NCI-H446 (cell line): Measurements from ENCODE around the gene MSANTD2.
"Not testable (repeated sequence)": the region's sequence is repeated elsewhere in the genome, so short reads cannot be mapped to it uniquely, and the experiment has no call there.

Source experiments
- DNase-seq, 2 experiments: peaks; one replicate each; lab custom pipeline; 2025; lab: John Stamatoyannopoulos, UW

Gene MSANTD2

GRCh38 chr11:124770959-124771358 is 29.2 kb downstream of the MSANTD2 start:
- DNase-seq = not testable (repeated sequence)

DNA sequence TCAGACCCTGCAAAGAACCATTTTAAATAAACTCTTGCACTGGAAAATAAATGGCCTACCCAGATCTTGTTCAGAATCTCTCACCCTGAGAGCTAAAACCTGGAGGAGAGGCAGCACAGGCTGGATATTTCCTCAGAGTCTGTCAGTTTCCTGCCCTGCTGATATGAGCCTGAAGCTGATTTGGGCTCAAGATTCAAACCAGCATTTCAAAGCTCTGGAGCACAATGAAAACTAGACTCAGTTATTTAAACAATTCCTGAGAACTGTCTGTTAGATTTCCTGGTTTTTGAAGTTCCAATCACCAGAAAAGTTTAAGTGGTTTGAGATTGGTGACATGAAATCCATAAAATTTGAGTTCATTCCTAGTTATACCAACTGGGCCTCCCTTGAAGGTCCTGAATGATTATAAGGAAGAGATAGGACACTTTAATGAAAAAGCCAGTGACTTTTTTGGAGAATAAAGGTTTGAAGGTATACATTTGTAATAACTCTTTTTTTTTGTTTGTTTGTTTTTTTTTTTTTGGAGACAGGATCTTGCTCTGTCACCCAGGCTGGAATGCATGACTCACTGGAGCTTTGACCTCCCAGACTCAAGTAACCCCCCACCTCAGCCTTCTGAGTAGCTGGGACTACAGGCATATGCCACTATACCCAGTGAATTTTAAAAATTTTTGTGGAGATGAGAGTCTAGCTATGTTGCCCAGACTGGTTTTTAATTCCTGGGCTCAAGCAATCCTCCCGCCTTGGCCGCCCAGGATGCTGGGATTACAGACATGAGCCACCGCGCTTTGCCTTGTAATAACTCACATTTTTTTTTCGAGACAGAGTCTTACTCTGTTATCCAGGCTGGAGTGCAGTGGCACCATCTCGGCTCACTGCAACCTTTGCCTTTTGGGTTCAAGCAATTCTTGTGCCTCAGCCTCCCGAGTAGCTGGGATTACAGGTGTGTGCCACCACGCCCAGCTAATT is 30.1 kb downstream of the MSANTD2 start:
- no peak for DNase-seq

DNA sequence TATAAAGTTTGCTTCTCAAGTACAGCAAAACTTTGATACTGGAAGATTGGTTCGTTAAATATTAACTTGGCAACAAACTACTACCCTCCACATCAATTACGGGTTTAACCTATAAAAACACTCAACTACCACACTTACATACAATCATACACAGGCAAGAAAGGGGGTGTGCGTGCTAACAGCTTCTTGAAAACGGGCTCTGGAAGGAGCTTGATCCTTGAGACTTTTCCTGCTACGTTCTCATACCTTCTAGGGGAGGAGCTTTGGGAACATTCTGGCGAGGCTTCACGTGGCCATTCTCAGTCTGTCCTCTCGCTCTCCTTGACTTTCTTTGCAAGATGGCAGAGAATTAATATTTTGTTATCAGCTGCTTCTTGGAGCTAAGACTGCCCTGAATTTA is 31.3 kb downstream of the MSANTD2 start:
- no peak for DNase-seq

- DNase-seq = no peak
These were observed 34.0 kb downstream of the MSANTD2 start for GRCh38 chr11:124766156-124766555.

- DNase-seq = peak; percentile 17 to 71
These were observed 36.9 kb downstream of the MSANTD2 start for GRCh38 chr11:124763156-124763947.

GRCh38 chr11:124762624-124763155 is 37.5 kb downstream of the MSANTD2 start:
- DNase-seq = no peak

- DNase-seq = no peak
These were observed 38.0 kb downstream of the MSANTD2 start, which contains the start of gene ESAM for GRCh38 chr11:124762105-124762623. Gene ESAM (minus strand): TSS chr11:124762290. CDS start chr11:124762154, 136 bp downstream.

GRCh38 chr11:124761301-124762104 is 38.7 kb downstream of the MSANTD2 start:
- no peak for DNase-seq

GRCh38 chr11:124760806-124761205 is 39.4 kb downstream of the MSANTD2 start:
- no peak for DNase-seq

- DNase-seq = no peak
These were observed 40.0 kb downstream of the MSANTD2 start for GRCh38 chr11:124760205-124760652.

GRCh38 chr11:124759266-124760204 is 40.7 kb downstream of the MSANTD2 start:
- DNase-seq = no peak

GRCh38 chr11:124758355-124759265 is 41.6 kb downstream of the MSANTD2 start:
- peak in 1 of 2 experiments; percentile 68 for DNase-seq

GRCh38 chr11:124757320-124757719 is 42.9 kb downstream of the MSANTD2 start:
- DNase-seq = no peak

GRCh38 chr11:124756753-124757227 is 43.4 kb downstream of the MSANTD2 start:
- no peak for DNase-seq

- DNase-seq = no peak
These were observed 44.0 kb downstream of the MSANTD2 start for GRCh38 chr11:124756033-124756752.

DNA sequence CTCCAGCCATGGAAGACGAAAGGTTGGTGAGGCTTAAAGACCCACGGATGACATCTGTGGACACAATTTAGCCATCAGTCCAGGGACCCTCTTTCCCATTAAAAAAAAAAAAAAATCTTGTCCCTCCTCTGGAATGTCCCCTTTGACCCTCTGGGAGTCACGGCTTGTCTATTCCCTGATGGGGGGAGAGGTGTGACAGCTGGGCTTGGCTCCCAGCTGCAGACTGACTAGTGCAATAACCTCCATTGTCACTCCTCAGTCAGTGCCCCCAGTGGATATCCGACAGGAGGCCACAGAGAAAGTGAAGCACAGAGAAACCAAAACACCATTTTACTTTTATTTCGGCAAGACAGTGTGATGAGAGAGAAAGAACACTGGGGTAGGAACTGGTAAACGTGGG is 45.5 kb downstream of the MSANTD2 start:
- no peak for DNase-seq

- no peak for DNase-seq
These were observed 45.9 kb downstream of the MSANTD2 start for GRCh38 chr11:124754309-124754708.

- DNase-seq = no peak
These were observed 46.6 kb downstream of the MSANTD2 start for GRCh38 chr11:124753624-124754023.
